Measurements from ENCODE around the gene RARB. TPM values are rescaled to one million over a fixed set of nuclear protein-coding genes. Genes with fewer than 3 reads are reported as not detected.

Gene RARB
- total and polyA plus RNA-seq, 2 experiments from 2014 or later = 0.14 to 0.42 TPM

- no peaks in the 10 kb centered on the region for H3K79me2 ChIP-seq (replicated peaks; ENCODE audit: insufficient read depth)
- peaks cover 65% of the 10 kb centered on the region for H3K4me1 Mint-ChIP-seq
- H3K9me3 Mint-ChIP-seq = no peaks in the 10 kb centered on the region; the same call in 2 of the 3 replicates
- no peak overlapping the region for H3K27ac Mint-ChIP-seq
- H3K4me1 ChIP-seq (ENCODE audit: insufficient read depth) = peaks cover 54% of the 10 kb centered on the region
- H3K27me3 Mint-ChIP-seq (ENCODE audit: insufficient read depth, low read depth, poor library complexity) = peaks cover 8% of the 10 kb centered on the region
- H2AFZ ChIP-seq = no peak overlapping the region
- H3K4me3 ChIP-seq = peak overlapping the region; percentile 56
- peak overlapping the region; percentile 76 for H3K4me3 Mint-ChIP-seq
- H3K9me2 ChIP-seq (ENCODE audit: insufficient read depth) = no peaks in the 10 kb centered on the region
- no peaks in the 10 kb centered on the region for H3K36me3 ChIP-seq (ENCODE audit: insufficient read depth)
- no peaks in the 10 kb centered on the region for H3K36me3 Mint-ChIP-seq (ENCODE audit: low read depth)
- H3K27me3 ChIP-seq (ENCODE audit: insufficient read depth) = peaks cover 19% of the 10 kb centered on the region
- no peaks in the 10 kb centered on the region; the same call in 1 of the 2 replicates for H3F3A ChIP-seq (replicated peaks; ENCODE audit: low read depth)
- H3K4me2 ChIP-seq = peak overlapping the region; percentile 76
- ATAC-seq (no peak), DNase-seq (ENCODE audit: low spot score) (no peak)
- H3K27ac ChIP-seq (ENCODE audit: low read depth) = no peak overlapping the region
- no peaks in the 10 kb centered on the region for H4K20me1 ChIP-seq (replicated peaks; ENCODE audit: insufficient read depth)
- TF ChIP-seq CREB1 (CRISPR knock-in tag; IDR thresholded peaks at IDR 0.05; ENCODE audit: low read depth) (no peak), ZNF331 (CRISPR knock-in tag; IDR thresholded peaks at IDR 0.05; ENCODE audit: low read depth) (no peak), ZNF114 (CRISPR knock-in tag; IDR thresholded peaks at IDR 0.05) (no peak), POLR2AphosphoS5 (IDR thresholded peaks at IDR 0.05; ENCODE audit: low read depth) (no peak), JUNB (IDR thresholded peaks at IDR 0.05; ENCODE audit: unreplicated experiment) (no peak), STAT1 (IDR thresholded peaks at IDR 0.05; ENCODE audit: unreplicated experiment) (no peak), EZH2phosphoT487 (IDR thresholded peaks at IDR 0.05; ENCODE audit: unreplicated experiment) (no peak), REST (IDR thresholded peaks at IDR 0.05; ENCODE audit: unreplicated experiment) (no peak), NANOG (IDR thresholded peaks at IDR 0.05; ENCODE audit: borderline replicate concordance) (no peak), CTCF (conservative IDR thresholded peaks at IDR 0.05; ENCODE audit: low read depth in 2 of 2) (no peak)
- TF ChIP-seq, protein P1, sequence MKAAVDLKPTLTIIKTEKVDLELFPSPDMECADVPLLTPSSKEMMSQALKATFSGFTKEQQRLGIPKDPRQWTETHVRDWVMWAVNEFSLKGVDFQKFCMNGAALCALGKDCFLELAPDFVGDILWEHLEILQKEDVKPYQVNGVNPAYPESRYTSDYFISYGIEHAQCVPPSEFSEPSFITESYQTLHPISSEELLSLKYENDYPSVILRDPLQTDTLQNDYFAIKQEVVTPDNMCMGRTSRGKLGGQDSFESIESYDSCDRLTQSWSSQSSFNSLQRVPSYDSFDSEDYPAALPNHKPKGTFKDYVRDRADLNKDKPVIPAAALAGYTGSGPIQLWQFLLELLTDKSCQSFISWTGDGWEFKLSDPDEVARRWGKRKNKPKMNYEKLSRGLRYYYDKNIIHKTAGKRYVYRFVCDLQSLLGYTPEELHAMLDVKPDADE (IDR thresholded peaks at IDR 0.05) = no peak
These were observed 799 bp downstream of the RARB start for GRCh38 chr3:25428789-25429335.

Data from GM23338 (cell line).